HepG2 (cell line): ENCODE data around the gene ZCCHC17. TPM values are rescaled to one million over a fixed set of nuclear protein-coding genes. Genes with fewer than 3 reads are reported as not detected.

Experiments
- CREM ChIP-seq, 2 experiments: sonication (generic) in 1 of 2; formaldehyde crosslinking in 1 of 2; IDR thresholded peaks; 2 replicates each; pipeline versions ENCODE4 v1.4.0 to v1.6.1; 2016 to 2020; ENCODE audit warnings: antibody characterized with exemption in 1 of 2, mild to moderate bottlenecking in 1 of 2, missing genetic modification reagents in 1 of 2
- PCBP1 ChIP-seq: fragments of 200-400 bp; formaldehyde crosslinking; IDR thresholded peaks from 2 replicates; pipeline ENCODE4 v1.6.1; 2017; ENCODE audit warnings: mild to moderate bottlenecking, low read depth, low read length, borderline replicate concordance
- PCBP2 ChIP-seq: fragments of 200-400 bp; formaldehyde crosslinking; optimal IDR thresholded peaks from 2 replicates; pipeline ENCODE3; 2018; ENCODE audit warnings: low read length, low read depth; ENCODE audit not compliant: poor library complexity, severe bottlenecking
- ZFAT ChIP-seq: sonication (generic); formaldehyde crosslinking; conservative IDR thresholded peaks from 2 replicates; pipeline ENCODE4 v1.8.1; 2023; ENCODE audit warnings: missing genetic modification reagents, inconsistent platforms
- ZNF230 ChIP-seq: sonication (generic); formaldehyde crosslinking; IDR thresholded peaks from 2 replicates; pipeline ENCODE4 v1.4.0; 2020; ENCODE audit warnings: mild to moderate bottlenecking, missing genetic modification reagents
- ZNF546 ChIP-seq: sonication (generic); formaldehyde crosslinking; conservative IDR thresholded peaks from 2 replicates; pipeline ENCODE4 v1.8.1; 2023; ENCODE audit warnings: mild to moderate bottlenecking, missing genetic modification reagents
- ZNF547 ChIP-seq: sonication (generic); formaldehyde crosslinking; IDR thresholded peaks from 2 replicates; pipeline ENCODE4 v1.5.1; 2020; ENCODE audit warnings: mild to moderate bottlenecking, missing genetic modification reagents
- polyA plus RNA-seq, 8 experiments: library from polyadenylated mRNA; depleted of rRNA in 3 of 8; stranded (reverse) in 7 of 8; unstranded in 1 of 8; fragments of >200 nt; fragmentation: Illumina TruSeq in 4 of 8; extraction: Trizol in 4 of 8; gene quantifications; 2 replicates each; pipeline versions ENCODE4 v1.2.1 to v1.2.3, GENCODE V29; 2011 to 2016; ENCODE audit warnings: low read depth in 4 of 8, missing spikeins in 1 of 8, mixed read lengths in 1 of 8; ENCODE audit not compliant: insufficient read depth in 1 of 8
- total RNA-seq, 5 experiments: library from RNA; depleted of rRNA; stranded (reverse); fragments of >200 nt; fragmentation: Illumina TruSeq; extraction: Trizol; gene quantifications; 2 replicates each; pipeline ENCODE4 v1.2.3, GENCODE V29; 2016; ENCODE audit warnings: low read depth in 1 of 5
- TF ChIP-seq, protein P1 (sequence below): sonication (generic); formaldehyde crosslinking; IDR thresholded peaks from one replicate; pipeline ENCODE4 v1.5.1; 2020; ENCODE audit warnings: mild to moderate bottlenecking, missing genetic modification reagents; ENCODE audit errors: not compliant biosample characterization
- TF ChIP-seq, protein P2 (sequence below): sonication (generic); formaldehyde crosslinking; IDR thresholded peaks from 2 replicates; pipeline ENCODE4 v1.8.0; 2022; ENCODE audit warnings: missing genetic modification reagents, mild to moderate bottlenecking, borderline replicate concordance
- TF ChIP-seq, protein P3 (sequence below): sonication (generic); formaldehyde crosslinking; IDR thresholded peaks from 2 replicates; pipeline ENCODE4 v1.5.0; 2020; ENCODE audit warnings: mild to moderate bottlenecking, missing genetic modification reagents, borderline replicate concordance

The ZCCHC17 gene
- total and polyA plus RNA-seq, 2 of the 13 experiments (the other 11 are each of a cell fraction or from before 2014, with no cell fraction given) = 20.5 to 53.0 TPM

DNA sequence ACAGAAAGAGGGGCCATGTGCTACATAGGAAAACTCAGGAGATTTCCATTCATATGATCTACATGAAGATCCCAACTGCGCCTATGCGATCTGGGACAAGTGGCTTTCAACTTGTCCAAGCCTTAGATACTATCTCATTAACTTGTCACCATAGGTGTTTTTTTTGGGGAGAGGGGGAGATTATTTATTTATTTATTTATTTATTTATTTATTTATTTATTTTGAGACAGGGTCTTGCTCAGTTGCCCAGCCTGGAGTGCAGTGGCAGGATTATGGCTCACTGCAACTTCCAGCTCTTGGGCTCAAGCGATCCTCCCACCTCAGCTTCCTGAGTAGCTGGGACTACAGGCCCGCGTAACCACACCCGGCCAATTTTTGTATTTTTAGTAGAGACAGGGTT, 64.8 kb downstream of the ZCCHC17 start (continued):
- TF ChIP-seq, protein P1, sequence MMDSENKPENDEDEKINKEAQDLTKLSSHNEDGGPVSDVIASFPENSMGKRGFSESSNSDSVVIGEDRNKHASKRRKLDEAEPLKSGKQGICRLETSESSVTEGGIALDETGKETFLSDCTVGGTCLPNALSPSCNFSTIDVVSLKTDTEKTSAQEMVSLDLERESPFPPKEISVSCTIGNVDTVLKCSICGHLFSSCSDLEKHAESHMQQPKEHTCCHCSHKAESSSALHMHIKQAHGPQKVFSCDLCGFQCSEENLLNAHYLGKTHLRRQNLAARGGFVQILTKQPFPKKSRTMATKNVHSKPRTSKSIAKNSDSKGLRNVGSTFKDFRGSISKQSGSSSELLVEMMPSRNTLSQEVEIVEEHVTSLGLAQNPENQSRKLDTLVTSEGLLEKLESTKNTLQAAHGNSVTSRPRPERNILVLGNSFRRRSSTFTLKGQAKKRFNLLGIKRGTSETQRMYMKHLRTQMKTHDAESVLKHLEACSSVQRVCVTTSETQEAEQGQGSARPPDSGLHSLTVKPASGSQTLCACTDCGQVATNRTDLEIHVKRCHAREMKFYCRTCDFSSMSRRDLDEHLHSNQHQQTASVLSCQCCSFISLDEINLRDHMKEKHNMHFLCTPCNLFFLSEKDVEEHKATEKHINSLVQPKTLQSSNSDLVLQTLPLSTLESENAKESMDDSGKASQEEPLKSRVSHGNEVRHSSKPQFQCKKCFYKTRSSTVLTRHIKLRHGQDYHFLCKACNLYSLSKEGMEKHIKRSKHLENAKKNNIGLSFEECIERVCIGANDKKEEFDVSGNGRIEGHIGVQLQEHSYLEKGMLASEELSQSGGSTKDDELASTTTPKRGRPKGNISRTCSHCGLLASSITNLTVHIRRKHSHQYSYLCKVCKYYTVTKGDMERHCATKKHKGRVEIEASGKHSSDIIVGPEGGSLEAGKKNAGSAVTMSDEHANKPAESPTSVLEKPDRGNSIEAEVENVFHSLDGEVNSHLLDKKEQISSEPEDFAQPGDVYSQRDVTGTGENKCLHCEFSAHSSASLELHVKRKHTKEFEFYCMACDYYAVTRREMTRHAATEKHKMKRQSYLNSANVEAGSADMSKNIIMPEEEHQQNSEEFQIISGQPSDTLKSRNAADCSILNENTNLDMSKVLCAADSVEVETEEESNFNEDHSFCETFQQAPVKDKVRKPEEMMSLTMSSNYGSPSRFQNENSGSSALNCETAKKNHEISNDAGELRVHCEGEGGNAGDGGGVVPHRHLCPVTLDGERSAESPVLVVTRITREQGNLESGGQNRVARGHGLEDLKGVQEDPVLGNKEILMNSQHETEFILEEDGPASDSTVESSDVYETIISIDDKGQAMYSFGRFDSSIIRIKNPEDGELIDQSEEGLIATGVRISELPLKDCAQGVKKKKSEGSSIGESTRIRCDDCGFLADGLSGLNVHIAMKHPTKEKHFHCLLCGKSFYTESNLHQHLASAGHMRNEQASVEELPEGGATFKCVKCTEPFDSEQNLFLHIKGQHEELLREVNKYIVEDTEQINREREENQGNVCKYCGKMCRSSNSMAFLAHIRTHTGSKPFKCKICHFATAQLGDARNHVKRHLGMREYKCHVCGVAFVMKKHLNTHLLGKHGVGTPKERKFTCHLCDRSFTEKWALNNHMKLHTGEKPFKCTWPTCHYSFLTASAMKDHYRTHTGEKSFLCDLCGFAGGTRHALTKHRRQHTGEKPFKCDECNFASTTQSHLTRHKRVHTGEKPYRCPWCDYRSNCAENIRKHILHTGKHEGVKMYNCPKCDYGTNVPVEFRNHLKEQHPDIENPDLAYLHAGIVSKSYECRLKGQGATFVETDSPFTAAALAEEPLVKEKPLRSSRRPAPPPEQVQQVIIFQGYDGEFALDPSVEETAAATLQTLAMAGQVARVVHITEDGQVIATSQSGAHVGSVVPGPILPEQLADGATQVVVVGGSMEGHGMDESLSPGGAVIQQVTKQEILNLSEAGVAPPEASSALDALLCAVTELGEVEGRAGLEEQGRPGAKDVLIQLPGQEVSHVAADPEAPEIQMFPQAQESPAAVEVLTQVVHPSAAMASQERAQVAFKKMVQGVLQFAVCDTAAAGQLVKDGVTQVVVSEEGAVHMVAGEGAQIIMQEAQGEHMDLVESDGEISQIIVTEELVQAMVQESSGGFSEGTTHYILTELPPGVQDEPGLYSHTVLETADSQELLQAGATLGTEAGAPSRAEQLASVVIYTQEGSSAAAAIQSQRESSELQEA (CRISPR knock-in tag) = no peak
- TF ChIP-seq PCBP2 (no peak), ZNF547 (CRISPR knock-in tag) (no peak), PCBP1 (no peak), ZNF546 (CRISPR knock-in tag) (no peak), ZFAT (no peak), CREM (IDR thresholded peaks at IDR 0.05) (no peak), CREM (CRISPR knock-in tag; IDR thresholded peaks at IDR 0.05) (no peak), ZNF230 (CRISPR knock-in tag) (no peak)
- TF ChIP-seq, protein P2, sequence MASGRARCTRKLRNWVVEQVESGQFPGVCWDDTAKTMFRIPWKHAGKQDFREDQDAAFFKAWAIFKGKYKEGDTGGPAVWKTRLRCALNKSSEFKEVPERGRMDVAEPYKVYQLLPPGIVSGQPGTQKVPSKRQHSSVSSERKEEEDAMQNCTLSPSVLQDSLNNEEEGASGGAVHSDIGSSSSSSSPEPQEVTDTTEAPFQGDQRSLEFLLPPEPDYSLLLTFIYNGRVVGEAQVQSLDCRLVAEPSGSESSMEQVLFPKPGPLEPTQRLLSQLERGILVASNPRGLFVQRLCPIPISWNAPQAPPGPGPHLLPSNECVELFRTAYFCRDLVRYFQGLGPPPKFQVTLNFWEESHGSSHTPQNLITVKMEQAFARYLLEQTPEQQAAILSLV = no peak
- TF ChIP-seq, protein P3, sequence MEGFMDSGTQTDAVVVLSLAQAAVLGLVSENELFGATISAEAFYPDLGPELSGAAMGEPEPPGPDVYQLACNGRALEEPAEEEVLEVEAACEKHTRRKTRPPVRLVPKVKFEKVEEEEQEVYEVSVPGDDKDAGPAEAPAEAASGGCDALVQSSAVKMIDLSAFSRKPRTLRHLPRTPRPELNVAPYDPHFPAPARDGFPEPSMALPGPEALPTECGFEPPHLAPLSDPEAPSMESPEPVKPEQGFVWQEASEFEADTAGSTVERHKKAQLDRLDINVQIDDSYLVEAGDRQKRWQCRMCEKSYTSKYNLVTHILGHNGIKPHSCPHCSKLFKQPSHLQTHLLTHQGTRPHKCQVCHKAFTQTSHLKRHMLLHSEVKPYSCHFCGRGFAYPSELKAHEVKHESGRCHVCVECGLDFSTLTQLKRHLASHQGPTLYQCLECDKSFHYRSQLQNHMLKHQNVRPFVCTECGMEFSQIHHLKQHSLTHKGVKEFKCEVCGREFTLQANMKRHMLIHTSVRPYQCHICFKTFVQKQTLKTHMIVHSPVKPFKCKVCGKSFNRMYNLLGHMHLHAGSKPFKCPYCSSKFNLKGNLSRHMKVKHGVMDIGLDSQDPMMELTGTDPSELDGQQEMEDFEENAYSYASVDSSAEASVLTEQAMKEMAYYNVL = no peak
